ENCODE measurements around the gene SHKBP1.
A peak's percentile ranks its signal among the peaks of the same experiment; 100 is the strongest.

The SHKBP1 gene

DNA sequence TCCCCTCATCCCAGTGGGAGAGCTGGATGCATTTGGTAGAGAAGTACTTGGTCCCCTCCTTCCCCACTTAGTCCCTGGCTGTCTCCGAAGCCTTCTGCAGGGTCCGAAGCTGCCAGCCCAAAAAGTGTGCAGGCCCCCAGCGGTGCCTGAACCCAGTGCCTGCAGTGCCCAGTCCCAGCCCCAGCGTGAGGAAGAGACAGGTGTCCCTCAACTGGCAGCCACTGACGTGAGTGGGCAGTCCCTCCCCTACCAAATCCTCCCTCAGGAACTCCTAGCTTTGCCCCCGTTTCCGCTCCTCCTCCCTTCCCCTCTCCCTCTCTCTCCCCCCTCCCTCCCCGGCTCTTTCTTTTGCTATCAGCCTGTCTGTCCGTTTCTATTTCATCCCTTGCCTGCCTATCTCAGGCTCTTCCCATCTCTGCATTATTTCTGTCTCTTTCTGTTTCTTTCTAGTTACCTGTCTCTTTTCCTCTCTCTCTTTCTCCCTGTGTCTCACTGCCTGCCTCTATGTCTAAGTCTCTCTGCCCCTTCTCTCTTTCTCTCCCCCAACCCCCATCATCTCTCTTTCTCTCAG is 22.7 kb downstream of the SHKBP1 start (continued):
- TF ChIP-seq, protein P1, sequence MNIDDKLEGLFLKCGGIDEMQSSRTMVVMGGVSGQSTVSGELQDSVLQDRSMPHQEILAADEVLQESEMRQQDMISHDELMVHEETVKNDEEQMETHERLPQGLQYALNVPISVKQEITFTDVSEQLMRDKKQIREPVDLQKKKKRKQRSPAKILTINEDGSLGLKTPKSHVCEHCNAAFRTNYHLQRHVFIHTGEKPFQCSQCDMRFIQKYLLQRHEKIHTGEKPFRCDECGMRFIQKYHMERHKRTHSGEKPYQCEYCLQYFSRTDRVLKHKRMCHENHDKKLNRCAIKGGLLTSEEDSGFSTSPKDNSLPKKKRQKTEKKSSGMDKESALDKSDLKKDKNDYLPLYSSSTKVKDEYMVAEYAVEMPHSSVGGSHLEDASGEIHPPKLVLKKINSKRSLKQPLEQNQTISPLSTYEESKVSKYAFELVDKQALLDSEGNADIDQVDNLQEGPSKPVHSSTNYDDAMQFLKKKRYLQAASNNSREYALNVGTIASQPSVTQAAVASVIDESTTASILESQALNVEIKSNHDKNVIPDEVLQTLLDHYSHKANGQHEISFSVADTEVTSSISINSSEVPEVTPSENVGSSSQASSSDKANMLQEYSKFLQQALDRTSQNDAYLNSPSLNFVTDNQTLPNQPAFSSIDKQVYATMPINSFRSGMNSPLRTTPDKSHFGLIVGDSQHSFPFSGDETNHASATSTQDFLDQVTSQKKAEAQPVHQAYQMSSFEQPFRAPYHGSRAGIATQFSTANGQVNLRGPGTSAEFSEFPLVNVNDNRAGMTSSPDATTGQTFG (tag by site-specific recombination; IDR thresholded peaks at IDR 0.05; ENCODE audit: borderline replicate concordance): no peak
- TF ChIP-seq YY1 (tag by site-specific recombination; IDR thresholded peaks at IDR 0.05): no peak
- peak; percentile 86 for TF ChIP-seq ZBTB48 (tag by site-specific recombination; IDR thresholded peaks at IDR 0.05)
- no peak for TF ChIP-seq GLI4 (tag by site-specific recombination; IDR thresholded peaks at IDR 0.05)
- TF ChIP-seq ZNF585B (tag by site-specific recombination; IDR thresholded peaks at IDR 0.05): no peak
- no peak for TF ChIP-seq ZNF621 (tag by site-specific recombination; IDR thresholded peaks at IDR 0.05)
- TF ChIP-seq ZNF138 (tag by site-specific recombination; IDR thresholded peaks at IDR 0.05; ENCODE audit: borderline replicate concordance): no peak
- TF ChIP-seq KLF16 (tag by site-specific recombination; IDR thresholded peaks at IDR 0.05): no peak
- no peak for TF ChIP-seq ZNF24 (tag by site-specific recombination; IDR thresholded peaks at IDR 0.05)
- no peak for TF ChIP-seq ZNF658 (tag by site-specific recombination; IDR thresholded peaks at IDR 0.05)

DNA sequence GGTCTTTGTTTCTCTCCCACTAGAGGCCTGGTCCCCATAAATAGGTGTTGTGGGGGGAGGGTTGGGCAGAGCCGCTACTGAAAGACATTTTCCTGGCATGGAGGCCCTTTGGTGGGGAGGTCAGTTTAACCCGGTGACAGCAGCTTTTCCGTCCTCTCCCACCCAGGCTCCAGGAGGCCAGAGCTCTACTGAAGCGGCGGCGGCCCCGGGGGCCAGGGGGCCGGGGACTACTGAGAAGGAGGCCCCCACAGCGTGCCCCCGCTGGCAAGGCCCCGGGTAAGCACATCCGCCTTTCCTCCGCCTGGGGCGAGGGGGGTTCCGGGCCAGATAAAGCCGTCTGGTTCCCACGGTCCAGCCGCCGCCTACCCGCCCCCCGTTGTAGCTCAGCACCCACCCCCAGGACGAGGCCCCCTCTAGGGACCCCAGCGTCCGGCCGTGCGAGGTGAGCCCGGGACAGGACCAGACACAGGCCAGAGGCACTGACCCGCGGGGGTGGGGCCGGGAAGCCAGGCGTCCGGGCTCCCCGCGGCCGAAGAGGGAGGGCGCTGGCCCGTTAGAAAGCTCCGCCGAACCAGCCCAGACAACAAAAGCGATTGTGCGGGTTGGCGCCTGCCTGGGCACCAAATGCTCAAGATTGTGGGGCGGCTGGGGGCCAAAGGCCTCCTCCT is 23.4 kb downstream of the SHKBP1 start:
- ChIA-PET POLR2A (interaction anchor here (0.5 to 1.4 kb wide), 6 partner anchors 10 to 295 kb away, joined by 3 to 4 read pairs (median 3); no protein-coding TSS in a partner anchor), CTCF (interaction anchor here (0.6 to 20.7 kb wide), 28 partner anchors 9 to 332 kb away, joined by 3 to 470 read pairs (median 5); partner anchors contain the start of gene BLVRB)
- H3K4me3 ChIP-seq (ENCODE audit: low read depth, low read length): no peak overlapping the region
- TF ChIP-seq ZNF366 (tag by site-specific recombination; conservative IDR thresholded peaks at IDR 0.05) (peak; percentile 85), ZNF404 (tag by site-specific recombination; IDR thresholded peaks at IDR 0.05) (0 out of 2 replicates have a peak, but pooled peaks have one; percentile 1), SCRT2 (tag by site-specific recombination; IDR thresholded peaks at IDR 0.05) (no peak), KLF9 (tag by site-specific recombination; IDR thresholded peaks at IDR 0.05; ENCODE audit: low read depth) (0 out of 2 replicates have a peak, but pooled peaks have one; percentile 7), ZNF561 (tag by site-specific recombination; IDR thresholded peaks at IDR 0.05; ENCODE audit: borderline replicate concordance) (no peak), ZNF776 (tag by site-specific recombination; IDR thresholded peaks at IDR 0.05; ENCODE audit: borderline replicate concordance) (no peak), ZNF292 (tag by site-specific recombination; IDR thresholded peaks at IDR 0.05; ENCODE audit: borderline replicate concordance, low read depth) (no peak), ZNF2 (tag by site-specific recombination; IDR thresholded peaks at IDR 0.05) (no peak), ZNF658 (tag by site-specific recombination; IDR thresholded peaks at IDR 0.05) (no peak), ZNF133 (tag by site-specific recombination; IDR thresholded peaks at IDR 0.05) (no peak), MZF1 (tag by site-specific recombination; IDR thresholded peaks at IDR 0.05; ENCODE audit: borderline replicate concordance) (no peak), ZNF239 (tag by site-specific recombination; IDR thresholded peaks at IDR 0.05) (no peak), ZBTB7A (tag by site-specific recombination; IDR thresholded peaks at IDR 0.05; ENCODE audit: low read depth) (no peak), ZNF174 (tag by site-specific recombination; IDR thresholded peaks at IDR 0.05) (no peak), ZNF341 (tag by site-specific recombination; IDR thresholded peaks at IDR 0.05; ENCODE audit: low read depth) (peak; percentile 82; the same call in 1 of the 2 replicates), GLIS2 (tag by site-specific recombination; IDR thresholded peaks at IDR 0.05) (peak; percentile 86), ZNF791 (tag by site-specific recombination; IDR thresholded peaks at IDR 0.05) (no peak), ZNF544 (tag by site-specific recombination; IDR thresholded peaks at IDR 0.05) (no peak)
- TF ChIP-seq, protein P2, sequence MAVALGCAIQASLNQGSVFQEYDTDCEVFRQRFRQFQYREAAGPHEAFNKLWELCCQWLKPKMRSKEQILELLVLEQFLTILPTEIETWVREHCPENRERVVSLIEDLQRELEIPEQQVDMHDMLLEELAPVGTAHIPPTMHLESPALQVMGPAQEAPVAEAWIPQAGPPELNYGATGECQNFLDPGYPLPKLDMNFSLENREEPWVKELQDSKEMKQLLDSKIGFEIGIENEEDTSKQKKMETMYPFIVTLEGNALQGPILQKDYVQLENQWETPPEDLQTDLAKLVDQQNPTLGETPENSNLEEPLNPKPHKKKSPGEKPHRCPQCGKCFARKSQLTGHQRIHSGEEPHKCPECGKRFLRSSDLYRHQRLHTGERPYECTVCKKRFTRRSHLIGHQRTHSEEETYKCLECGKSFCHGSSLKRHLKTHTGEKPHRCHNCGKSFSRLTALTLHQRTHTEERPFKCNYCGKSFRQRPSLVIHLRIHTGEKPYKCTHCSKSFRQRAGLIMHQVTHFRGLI (tag by site-specific recombination; IDR thresholded peaks at IDR 0.05): no peak
- TF ChIP-seq, protein P3, sequence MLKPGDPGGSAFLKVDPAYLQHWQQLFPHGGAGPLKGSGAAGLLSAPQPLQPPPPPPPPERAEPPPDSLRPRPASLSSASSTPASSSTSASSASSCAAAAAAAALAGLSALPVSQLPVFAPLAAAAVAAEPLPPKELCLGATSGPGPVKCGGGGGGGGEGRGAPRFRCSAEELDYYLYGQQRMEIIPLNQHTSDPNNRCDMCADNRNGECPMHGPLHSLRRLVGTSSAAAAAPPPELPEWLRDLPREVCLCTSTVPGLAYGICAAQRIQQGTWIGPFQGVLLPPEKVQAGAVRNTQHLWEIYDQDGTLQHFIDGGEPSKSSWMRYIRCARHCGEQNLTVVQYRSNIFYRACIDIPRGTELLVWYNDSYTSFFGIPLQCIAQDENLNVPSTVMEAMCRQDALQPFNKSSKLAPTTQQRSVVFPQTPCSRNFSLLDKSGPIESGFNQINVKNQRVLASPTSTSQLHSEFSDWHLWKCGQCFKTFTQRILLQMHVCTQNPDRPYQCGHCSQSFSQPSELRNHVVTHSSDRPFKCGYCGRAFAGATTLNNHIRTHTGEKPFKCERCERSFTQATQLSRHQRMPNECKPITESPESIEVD (tag by site-specific recombination; IDR thresholded peaks at IDR 0.05): no peak
- TF ChIP-seq, protein P4, sequence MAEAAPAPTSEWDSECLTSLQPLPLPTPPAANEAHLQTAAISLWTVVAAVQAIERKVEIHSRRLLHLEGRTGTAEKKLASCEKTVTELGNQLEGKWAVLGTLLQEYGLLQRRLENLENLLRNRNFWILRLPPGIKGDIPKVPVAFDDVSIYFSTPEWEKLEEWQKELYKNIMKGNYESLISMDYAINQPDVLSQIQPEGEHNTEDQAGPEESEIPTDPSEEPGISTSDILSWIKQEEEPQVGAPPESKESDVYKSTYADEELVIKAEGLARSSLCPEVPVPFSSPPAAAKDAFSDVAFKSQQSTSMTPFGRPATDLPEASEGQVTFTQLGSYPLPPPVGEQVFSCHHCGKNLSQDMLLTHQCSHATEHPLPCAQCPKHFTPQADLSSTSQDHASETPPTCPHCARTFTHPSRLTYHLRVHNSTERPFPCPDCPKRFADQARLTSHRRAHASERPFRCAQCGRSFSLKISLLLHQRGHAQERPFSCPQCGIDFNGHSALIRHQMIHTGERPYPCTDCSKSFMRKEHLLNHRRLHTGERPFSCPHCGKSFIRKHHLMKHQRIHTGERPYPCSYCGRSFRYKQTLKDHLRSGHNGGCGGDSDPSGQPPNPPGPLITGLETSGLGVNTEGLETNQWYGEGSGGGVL (tag by site-specific recombination; IDR thresholded peaks at IDR 0.05): no peak

More for the DNA sequence above, 23.4 kb downstream of the SHKBP1 start:
- H3K4me1 ChIP-seq (ENCODE audit: control insufficient read depth, insufficient read depth, low read length): peaks cover 57% of the 10 kb centered on the region
- no peak overlapping the region for H3K27ac ChIP-seq (ENCODE audit: extremely low read depth, low read depth, low read length)
- no peaks in the 10 kb centered on the region for H3K36me3 ChIP-seq (ENCODE audit: control insufficient read depth in 2 of 2, insufficient read depth in 1 of 2, low read length in 2 of 2)
- no peaks in the 10 kb centered on the region for H3K9me3 ChIP-seq (ENCODE audit: control insufficient read depth, insufficient read depth, low read depth, low read length)
